Smooth muscle cell of the coronary artery (primary cell): ENCODE results near the gene CMPK1. TPM values are rescaled to one million over a fixed set of nuclear protein-coding genes. Genes with fewer than 3 reads are reported as not detected.

Experiments
- total RNA-seq: library from RNA; depleted of rRNA; stranded (reverse); fragments of >200 nt; gene quantifications from 2 replicates; pipeline ENCODE4 v1.2.3, GENCODE V29; 2014; ENCODE audit warnings: low replicate concordance

CMPK1 gene
- 103 and 104 TPM in 2 replicates for total RNA-seq

DNA sequence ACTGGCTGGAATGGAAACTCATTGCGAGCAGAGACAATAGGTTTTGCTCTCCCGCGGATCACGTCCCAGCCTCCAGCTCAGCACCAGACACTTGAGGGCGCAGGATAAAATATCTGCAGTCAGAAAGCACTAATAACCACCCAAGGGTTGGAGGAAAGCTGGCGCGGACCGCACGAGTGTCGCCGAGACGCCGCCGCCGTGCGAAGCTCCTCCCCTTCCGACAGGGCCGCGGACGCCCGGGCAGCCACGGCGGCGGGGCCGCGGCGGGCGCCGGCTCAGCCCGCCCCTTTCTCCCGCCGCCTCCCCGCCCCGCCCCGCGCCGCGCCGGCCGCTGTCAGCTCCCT is at the start of gene CMPK1:
CMPK1 (plus strand) TSS at position 213 of the 344 bp plus-strand sequence. CDS start 156 bp downstream, outside the sequence.

GRCh38 chr1:47313915-47314664 is 19.5 kb upstream of the CMPK1 start, which contains the start of gene STIL:
STIL (minus strand) TSS chr1:47314147; CDS start chr1:47310319, 3,828 bp downstream.

GRCh38 chr1:47415728-47416318 is 82.2 kb downstream of the CMPK1 start, which contains the start of gene FOXE3:
FOXE3 (plus strand) TSS chr1:47416285; CDS start chr1:47416316, 31 bp downstream.

Other genes starting within 250 kb of the CMPK1 start
- not detected in 2 replicates for gene CYP4A22, start 196.3 kb upstream of the CMPK1 start, total RNA-seq
- 0.60 TPM in 1 of 2 replicates, not detected in the other for gene PDZK1IP1, start 143.8 kb upstream of the CMPK1 start, total RNA-seq
- gene TAL1, start 101.6 kb upstream of the CMPK1 start, total RNA-seq, result 0.12 and 0.45 TPM in 2 replicates
- 1.2 and 3.2 TPM in 2 replicates for gene STIL, start 19.6 kb upstream of the CMPK1 start, total RNA-seq
- not detected in 2 replicates for gene FOXE3, start 82.5 kb downstream of the CMPK1 start, total RNA-seq
- gene FOXD2, start 104.3 kb downstream of the CMPK1 start, total RNA-seq, result 0.08 TPM in 1 of 2 replicates, not detected in the other